ENCODE results near the gene ACADS. TPM values are rescaled to one million over a fixed set of nuclear protein-coding genes. Genes with fewer than 3 reads are reported as not detected.

Gene ACADS
- total RNA-seq, 1 donor: 10.5 TPM

DNA sequence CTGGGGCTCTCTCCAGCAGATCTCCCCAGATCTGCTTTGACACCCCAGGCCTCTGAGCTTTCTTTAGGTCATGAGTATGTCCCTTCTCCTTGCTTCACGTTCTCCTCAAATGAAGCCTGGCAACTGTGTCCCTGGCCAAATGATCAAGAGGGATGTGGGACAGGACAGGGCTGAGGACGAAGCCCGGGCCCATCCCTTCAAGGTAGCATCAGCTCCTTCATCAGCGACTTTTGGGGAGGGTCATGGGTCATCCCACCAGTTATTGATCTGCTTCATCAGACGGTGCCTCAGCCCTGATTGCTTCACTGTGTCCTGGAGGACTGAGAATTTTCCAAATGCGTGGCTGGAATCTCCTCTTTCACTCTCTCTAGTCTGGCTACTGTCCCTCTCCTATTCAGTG lies 32.3 kb downstream of the ACADS start:
- no peak for TF ChIP-seq CTCF (IDR thresholded peaks at IDR 0.05; ENCODE audit: extremely low read depth, low read depth, low read length)
- Histone ChIP-seq H3K36me3 (ENCODE audit: insufficient read depth, low read length) (peaks cover 8% of the 10 kb centered on the region), H4K20me1 (ENCODE audit: insufficient read depth, low read length) (no peaks in the 10 kb centered on the region), H3K27me3 (ENCODE audit: insufficient read depth, low read length) (no peaks in the 10 kb centered on the region), H3K4me2 (ENCODE audit: insufficient read depth, low read length) (no peak overlapping the region), H2AFZ (ENCODE audit: low read length) (no peak overlapping the region), H3K4me3 (ENCODE audit: insufficient read depth, low read length) (no peak overlapping the region), H3K79me2 (ENCODE audit: insufficient read depth, low read length) (no peaks in the 10 kb centered on the region), H3K4me1 (ENCODE audit: insufficient read depth, low read length) (no peaks in the 10 kb centered on the region), H3K9me3 (ENCODE audit: low read depth, low read length) (no peaks in the 10 kb centered on the region), H3K27ac (ENCODE audit: low read depth, low read length) (no peak overlapping the region)
- no peak for DNase-seq (ENCODE audit: insufficient read length, low spot score, missing footprints)

DNA sequence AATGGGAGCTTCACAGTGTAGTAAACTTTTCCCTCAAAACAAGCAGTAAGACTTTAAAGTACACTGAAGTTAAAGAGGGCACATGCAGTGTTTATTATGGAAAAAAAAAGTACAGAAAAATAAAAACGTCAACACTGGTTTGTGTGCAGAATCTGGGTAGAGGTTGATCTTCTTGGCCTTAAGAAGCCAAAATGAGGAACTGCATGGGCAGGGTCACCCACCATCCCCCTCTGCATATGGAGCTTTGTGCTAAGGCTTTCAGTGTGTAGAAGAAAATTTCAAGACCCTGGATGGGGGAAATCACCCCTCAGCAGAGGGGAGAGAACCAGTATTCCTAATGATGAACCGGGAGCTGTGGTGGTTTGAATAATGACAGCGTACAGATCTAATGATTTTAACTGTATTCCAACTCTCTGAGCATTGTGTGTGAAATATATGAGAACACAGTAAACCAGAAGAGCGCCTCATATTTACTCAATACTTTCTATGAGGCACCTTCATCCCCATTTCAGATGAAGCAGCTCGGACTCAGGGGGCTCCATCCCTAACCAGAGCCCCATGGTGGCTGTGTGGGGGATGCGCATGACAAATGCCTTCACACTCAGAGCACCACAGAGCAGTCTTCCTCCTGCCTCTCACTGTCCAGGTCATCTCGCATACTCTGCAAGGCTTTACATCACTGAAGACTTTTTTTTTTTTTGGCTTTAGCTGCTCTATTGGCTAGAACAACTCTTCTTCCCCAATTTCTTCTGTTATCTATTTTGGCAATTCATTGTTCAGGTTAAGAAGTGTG lies 33.4 kb downstream of the ACADS start:
- H3K4me1 ChIP-seq (ENCODE audit: insufficient read depth, low read length): no peaks in the 10 kb centered on the region

DNA sequence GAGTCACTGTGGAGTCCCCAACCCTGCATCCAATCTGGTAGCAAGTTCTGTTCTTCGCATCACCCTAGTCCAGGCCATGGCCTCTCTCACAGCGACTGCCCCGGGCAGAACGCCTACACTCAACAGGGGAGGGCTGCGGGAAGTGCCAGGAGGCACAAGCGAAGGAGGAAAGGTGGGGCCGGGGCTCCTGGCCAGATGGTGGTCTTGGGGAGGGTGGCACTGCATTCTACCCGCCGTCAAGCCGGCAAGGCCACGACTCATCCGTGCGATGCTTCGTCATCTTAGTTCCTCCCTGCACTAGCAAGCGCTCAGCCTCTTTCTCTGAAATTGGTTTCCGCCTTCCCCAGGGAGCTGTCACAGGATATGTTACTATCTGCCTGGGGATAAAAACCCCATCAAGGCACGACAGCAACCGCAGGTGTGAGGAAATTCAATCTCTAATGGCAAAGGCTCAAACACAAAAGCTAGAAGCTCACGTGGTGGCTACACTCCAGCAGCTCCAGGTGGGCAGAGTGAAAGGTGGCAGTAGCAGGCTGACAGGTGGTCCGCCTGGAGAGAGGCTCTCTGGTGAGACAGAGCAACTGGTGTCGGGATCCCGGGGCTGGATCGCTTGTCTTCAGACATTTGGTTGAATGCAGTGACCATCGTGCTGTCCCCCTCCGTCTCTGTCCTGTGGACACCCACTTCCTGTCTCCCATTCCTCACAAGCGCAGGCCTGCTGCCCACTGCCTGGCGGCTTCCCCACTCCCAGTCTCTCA lies 34.1 kb downstream of the ACADS start:
- no peak overlapping the region for H3K27ac ChIP-seq (ENCODE audit: low read depth, low read length)
- no peaks in the 10 kb centered on the region for H3K9me3 ChIP-seq (ENCODE audit: low read depth, low read length)
- H3K4me1 ChIP-seq (ENCODE audit: insufficient read depth, low read length): no peaks in the 10 kb centered on the region
- no peak overlapping the region for H3K4me2 ChIP-seq (ENCODE audit: insufficient read depth, low read length)
- no peaks in the 10 kb centered on the region for H3K27me3 ChIP-seq (ENCODE audit: insufficient read depth, low read length)
- no peak overlapping the region for H2AFZ ChIP-seq (ENCODE audit: low read length)
- peak; percentile 48 for DNase-seq (ENCODE audit: insufficient read length, low spot score, missing footprints)
- H3K4me3 ChIP-seq (ENCODE audit: insufficient read depth, low read length): no peak overlapping the region
- H3K36me3 ChIP-seq (ENCODE audit: insufficient read depth, low read length): peaks cover 20% of the 10 kb centered on the region
- H4K20me1 ChIP-seq (ENCODE audit: insufficient read depth, low read length): no peaks in the 10 kb centered on the region
- H3K79me2 ChIP-seq (ENCODE audit: insufficient read depth, low read length): no peaks in the 10 kb centered on the region
- no peak for TF ChIP-seq CTCF (IDR thresholded peaks at IDR 0.05; ENCODE audit: extremely low read depth, low read depth, low read length)

More for the DNA sequence above, 33.4 kb downstream of the ACADS start:
- H3K9me3 ChIP-seq (ENCODE audit: low read depth, low read length): no peaks in the 10 kb centered on the region
- no peaks in the 10 kb centered on the region for H3K79me2 ChIP-seq (ENCODE audit: insufficient read depth, low read length)
- no peak overlapping the region for H3K4me3 ChIP-seq (ENCODE audit: insufficient read depth, low read length)
- H3K4me2 ChIP-seq (ENCODE audit: insufficient read depth, low read length): no peak overlapping the region
- H3K36me3 ChIP-seq (ENCODE audit: insufficient read depth, low read length): peaks cover 13% of the 10 kb centered on the region
- no peaks in the 10 kb centered on the region for H3K27me3 ChIP-seq (ENCODE audit: insufficient read depth, low read length)
- no peak overlapping the region for H2AFZ ChIP-seq (ENCODE audit: low read length)
- no peak for TF ChIP-seq CTCF (IDR thresholded peaks at IDR 0.05; ENCODE audit: extremely low read depth, low read depth, low read length)
- no peaks in the 10 kb centered on the region for H4K20me1 ChIP-seq (ENCODE audit: insufficient read depth, low read length)
- no peak for DNase-seq (ENCODE audit: insufficient read length, low spot score, missing footprints)
- no peak overlapping the region for H3K27ac ChIP-seq (ENCODE audit: low read depth, low read length)
